ENCODE data around the gene CHCHD3. TPM values are rescaled to one million over a fixed set of nuclear protein-coding genes. Genes with fewer than 3 reads are reported as not detected.
A peak's percentile ranks its signal among the peaks of the same experiment; 100 is the strongest.

Gene CHCHD3
- total RNA-seq, 1 experiment from 2014 or later = 114 TPM

GRCh38 chr7:132993377-132994013, 88.4 kb downstream of the CHCHD3 start (continued):
- no peak for TF ChIP-seq ARID4B (CRISPR knock-in tag; IDR thresholded peaks at IDR 0.05; ENCODE audit: borderline replicate concordance)
- TF ChIP-seq ZBTB21 (CRISPR knock-in tag; IDR thresholded peaks at IDR 0.05; ENCODE audit: borderline replicate concordance) = no peak
- TF ChIP-seq CREB1 (CRISPR knock-in tag; IDR thresholded peaks at IDR 0.05) = no peak
- no peak for TF ChIP-seq MXD4 (CRISPR knock-in tag; IDR thresholded peaks at IDR 0.05; ENCODE audit: borderline replicate concordance)
- TF ChIP-seq PRRX2 (CRISPR knock-in tag; IDR thresholded peaks at IDR 0.05) = no peak
- no peak for TF ChIP-seq NFATC4 (CRISPR knock-in tag; IDR thresholded peaks at IDR 0.05)
- no peak for TF ChIP-seq MYBL2 (CRISPR knock-in tag; IDR thresholded peaks at IDR 0.05)
- TF ChIP-seq RORB (CRISPR knock-in tag; IDR thresholded peaks at IDR 0.05) = no peak
- no peak for TF ChIP-seq FOXJ3 (CRISPR knock-in tag; IDR thresholded peaks at IDR 0.05; ENCODE audit: borderline replicate concordance)
- no peak for TF ChIP-seq GRHL2 (CRISPR knock-in tag; IDR thresholded peaks at IDR 0.05; ENCODE audit: insufficient replicate concordance, severe bottlenecking)
- no peak for TF ChIP-seq ZBTB43 (CRISPR knock-in tag; IDR thresholded peaks at IDR 0.05)
- no peak for TF ChIP-seq TCF7 (CRISPR knock-in tag; IDR thresholded peaks at IDR 0.05; ENCODE audit: low read depth)
- no peak for TF ChIP-seq ZNF263 (CRISPR knock-in tag; IDR thresholded peaks at IDR 0.05; ENCODE audit: low read depth)

GRCh38 chr7:132991615-132992587, 90.0 kb downstream of the CHCHD3 start:
- Mint-ChIP-seq H3K27me3 (ENCODE audit: low read depth) (no peaks in the 10 kb centered on the region), H3K27ac (no peak overlapping the region; the same call in 1 of the 2 replicates), H3K9me3 (peaks cover 9% of the 10 kb centered on the region), H3K36me3 (peaks cover 6% of the 10 kb centered on the region), H3K4me1 (peaks cover 48% of the 10 kb centered on the region), H3K4me3 (no peak overlapping the region)
- no peak for DNase-seq (ENCODE audit: low spot score)
- POLR2A ChIA-PET = interaction anchor here (0.5 kb wide), 1 partner anchor 26 kb away, joined by 4 read pairs; no protein-coding TSS in a partner anchor
- CTCF ChIA-PET = no interaction called here
- peak; percentile 57 for ATAC-seq
- TF ChIP-seq ZBTB21 (CRISPR knock-in tag; IDR thresholded peaks at IDR 0.05; ENCODE audit: borderline replicate concordance) (no peak), PRRX2 (CRISPR knock-in tag; IDR thresholded peaks at IDR 0.05) (no peak), SMAD4 (CRISPR knock-in tag; IDR thresholded peaks at IDR 0.05) (no peak), ETV6 (CRISPR knock-in tag; IDR thresholded peaks at IDR 0.05) (no peak), ZNF281 (CRISPR knock-in tag; IDR thresholded peaks at IDR 0.05) (no peak), ZNF512 (CRISPR knock-in tag; IDR thresholded peaks at IDR 0.05; ENCODE audit: borderline replicate concordance) (no peak), IRF1 (CRISPR knock-in tag; IDR thresholded peaks at IDR 0.05) (no peak), MAX (CRISPR knock-in tag; IDR thresholded peaks at IDR 0.05) (no peak), RELA (CRISPR knock-in tag; IDR thresholded peaks at IDR 0.05; ENCODE audit: borderline replicate concordance) (no peak), CTCF (IDR thresholded peaks at IDR 0.05) (no peak)

Measured in WTC11 (cell line).